GM19455 (cell line): Measurements from ENCODE around the gene ATP8A2.

Experiments used
- ATAC-seq: cut with Tn5 transposase; IDR thresholded peaks from one replicate; pipeline ENCODE4 v1.9.1; 2021; ENCODE audit not compliant: unreplicated experiment

ATP8A2 gene

DNA sequence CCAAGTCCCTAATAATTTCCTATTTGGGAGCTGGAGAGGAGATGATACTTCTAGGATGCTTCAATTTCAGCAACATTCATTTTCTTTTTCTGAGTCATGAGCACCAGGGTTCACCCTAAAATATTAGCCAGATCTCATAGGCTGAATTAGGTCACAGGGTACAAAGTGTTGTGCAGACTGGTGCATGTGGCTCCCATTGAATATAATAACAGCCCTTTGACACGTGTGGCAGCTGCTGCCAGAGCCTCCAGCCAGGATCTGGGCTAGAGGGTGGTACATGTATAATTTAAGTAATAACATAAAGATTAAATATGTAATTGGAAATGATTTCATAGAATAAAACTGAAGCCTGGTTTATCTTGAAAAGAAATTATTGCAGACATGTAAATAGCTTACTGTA is 244.9 kb downstream of the ATP8A2 start:
- ATAC-seq: no peak

DNA sequence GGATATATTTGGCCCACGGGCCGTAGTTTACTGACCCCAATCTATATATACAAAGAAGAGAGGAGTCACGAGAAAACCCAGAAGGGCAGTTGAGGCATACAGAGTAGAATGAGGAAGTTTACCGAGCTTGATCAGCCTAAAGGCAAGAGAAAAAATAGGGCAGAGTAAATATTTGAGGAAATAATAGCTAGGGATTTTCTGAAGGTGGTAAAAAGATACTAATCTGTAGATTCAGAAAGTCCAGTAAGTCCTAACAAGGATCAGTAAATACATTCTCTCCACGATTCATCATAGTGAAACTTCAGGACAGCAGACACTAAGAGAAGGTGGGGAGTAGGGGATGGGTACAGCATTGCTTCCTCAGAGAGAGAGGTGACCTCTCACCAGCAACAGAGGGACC is 248.1 kb downstream of the ATP8A2 start:
- ATAC-seq: no peak

DNA sequence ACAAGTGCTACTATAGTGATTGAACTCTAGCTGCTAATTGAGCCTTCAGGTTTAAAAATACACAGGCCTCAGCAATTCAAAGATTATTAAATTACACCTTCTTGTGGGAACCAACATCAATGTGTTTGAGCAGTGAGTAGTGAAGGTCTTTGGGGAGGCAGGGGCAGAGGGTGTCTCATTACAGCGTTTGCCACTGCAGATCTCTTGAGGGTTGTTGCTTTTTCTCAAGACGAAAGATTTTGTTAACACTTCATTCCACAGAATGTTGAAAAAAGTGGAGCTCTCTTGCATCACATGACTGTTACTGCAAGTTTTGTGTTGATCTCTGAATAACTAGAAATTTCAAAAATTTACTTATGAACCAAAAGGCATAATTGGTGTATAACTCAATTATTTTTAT is 253.6 kb downstream of the ATP8A2 start:
- ATAC-seq: no peak

DNA sequence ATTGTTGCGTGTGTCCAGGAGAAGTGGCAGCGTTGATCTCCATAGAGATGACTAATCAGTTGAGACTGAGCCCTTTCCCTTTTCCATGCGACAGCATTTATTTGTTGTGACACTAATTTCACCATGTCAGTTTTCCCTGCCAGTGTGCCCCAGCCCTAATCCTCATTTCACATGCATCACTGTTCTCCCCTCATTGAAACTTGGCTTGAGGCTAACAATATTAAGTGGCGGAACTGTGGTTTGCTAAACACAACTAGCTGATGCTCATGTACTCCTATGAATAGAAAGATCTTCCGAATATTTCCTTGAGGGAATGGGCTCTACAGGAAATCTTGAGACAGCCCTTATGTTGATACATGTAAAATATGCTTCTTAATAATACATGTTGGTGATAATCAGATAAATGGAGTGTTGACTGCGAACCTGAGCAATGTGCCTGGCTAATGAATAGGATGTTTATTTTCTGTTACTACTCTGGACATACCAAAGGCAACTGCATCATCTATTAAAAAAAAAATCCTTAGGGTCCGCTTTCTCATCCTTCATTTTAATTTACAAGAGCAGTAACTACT is 258.6 kb downstream of the ATP8A2 start:
- ATAC-seq: no peak

DNA sequence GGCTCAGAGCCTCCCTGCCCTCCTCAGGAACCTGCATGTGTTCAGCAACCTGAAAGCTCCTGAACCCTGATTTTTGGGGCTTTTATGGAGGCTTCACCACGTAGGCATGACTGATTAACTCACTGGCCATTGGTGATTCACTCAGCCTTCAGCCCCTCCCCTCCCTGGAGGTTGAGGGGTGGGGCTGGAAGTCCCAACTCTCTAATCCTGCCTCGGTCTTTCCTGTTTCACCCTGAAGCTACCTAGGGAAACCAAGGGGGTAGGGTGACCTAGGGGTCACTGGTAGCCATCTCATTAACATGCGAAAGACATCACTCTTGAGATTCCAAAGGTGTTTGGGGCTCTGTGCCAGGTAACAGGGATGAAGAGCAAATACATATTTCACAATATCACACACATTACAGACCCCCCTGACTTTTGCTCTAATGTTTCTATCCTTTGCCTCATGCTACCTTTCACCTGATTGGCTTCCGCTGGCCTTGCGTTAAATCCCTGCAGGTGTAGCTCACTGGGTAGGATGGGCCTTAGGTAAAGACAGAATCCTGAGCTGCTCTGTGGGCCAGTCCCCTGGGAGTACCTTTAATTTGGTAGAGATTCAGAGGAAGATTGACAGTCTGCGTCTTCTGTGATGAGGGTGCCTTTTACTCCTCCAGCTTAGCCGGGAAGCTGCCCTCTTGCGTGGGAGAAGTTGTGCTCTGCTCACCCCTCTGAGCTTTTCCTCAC is 260.6 kb downstream of the ATP8A2 start:
- no peak for ATAC-seq

DNA sequence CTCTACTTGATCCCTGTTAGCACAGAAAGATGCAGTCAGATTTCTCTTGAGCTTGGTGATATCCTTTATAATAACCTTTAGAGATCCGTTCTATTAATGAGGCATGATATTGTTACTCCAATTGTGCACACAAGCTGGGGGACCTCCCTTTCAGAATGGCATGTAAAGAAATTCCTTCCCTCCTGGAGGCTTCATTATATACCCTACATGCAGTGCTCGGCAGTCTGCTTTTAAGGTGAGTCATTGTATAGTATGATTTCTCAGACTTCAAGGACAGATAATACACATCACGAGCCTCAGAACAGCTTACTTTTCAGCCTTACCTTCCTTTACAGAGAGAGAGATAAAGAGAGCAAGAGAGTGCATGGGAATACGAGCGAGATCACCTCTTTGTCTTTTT is 261.3 kb downstream of the ATP8A2 start:
- ATAC-seq: no peak

DNA sequence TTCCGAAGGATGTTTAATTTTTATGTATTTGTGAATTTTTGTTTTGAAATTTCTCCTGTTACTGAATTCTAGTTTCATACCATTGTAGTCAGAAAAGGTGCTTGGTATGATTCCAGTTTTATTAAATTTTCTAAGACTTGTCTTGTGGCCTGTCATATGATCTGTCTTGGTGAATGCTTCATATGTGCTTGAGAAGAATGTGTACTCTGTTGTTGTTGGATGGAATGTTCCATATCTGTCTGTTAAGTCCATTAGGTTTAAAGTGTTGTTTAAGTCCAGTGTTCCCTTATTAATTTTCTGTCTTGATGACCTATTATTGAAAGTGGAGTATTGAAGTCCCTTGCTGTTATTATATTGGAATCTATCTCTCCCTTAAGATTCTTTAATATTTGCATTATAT is 273.9 kb downstream of the ATP8A2 start:
- ATAC-seq: no peak

DNA sequence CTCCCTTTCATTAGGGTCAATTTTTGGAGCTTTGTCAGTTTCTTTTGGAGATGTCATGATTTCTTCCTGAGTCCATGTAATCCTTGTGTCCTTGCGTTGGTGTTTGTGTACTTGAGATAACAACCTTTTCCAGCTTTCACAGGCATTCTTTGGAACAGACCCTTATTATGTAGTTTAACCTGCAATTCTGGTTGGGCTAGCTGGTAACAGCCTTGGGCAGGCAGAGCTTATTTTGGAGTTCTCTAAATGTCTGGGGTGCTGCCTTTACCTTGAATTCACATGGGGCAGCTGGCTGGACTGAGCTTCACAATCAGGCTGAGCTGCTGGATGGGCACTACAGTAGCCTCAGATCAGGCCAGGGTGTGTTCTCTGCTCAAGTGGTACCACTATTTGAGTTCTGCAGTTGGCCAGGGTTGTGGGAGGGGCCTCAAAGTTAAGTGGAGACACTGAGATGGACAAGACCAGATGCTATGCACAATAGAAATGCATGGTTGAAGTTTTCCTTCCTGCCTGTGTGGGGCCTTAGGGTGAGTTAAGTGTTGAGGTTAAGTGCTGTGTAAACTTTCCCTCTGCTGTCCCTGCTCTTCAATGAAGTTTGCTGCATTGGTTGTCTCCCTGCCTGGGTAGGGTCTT is 277.3 kb downstream of the ATP8A2 start:
- no peak for ATAC-seq

DNA sequence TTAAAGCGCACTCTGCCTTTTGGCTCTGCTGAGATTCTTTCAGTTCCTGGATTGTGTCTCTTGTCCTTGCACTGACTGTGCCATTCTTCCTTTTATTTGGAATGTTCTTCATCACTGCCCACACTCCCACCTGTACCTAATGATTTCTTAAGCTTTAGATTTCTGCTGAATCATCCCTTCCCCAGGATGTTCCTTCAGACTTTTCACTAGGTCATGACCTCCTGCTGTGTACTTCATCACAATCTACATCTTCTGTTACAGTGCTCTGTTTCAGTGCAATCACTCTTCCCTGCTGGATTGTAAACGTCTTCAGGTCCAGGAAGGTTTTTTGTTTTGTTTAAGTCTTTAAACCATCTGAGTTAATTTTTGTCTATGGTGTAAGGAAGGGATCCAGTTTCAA is 281.0 kb downstream of the ATP8A2 start:
- no peak for ATAC-seq

DNA sequence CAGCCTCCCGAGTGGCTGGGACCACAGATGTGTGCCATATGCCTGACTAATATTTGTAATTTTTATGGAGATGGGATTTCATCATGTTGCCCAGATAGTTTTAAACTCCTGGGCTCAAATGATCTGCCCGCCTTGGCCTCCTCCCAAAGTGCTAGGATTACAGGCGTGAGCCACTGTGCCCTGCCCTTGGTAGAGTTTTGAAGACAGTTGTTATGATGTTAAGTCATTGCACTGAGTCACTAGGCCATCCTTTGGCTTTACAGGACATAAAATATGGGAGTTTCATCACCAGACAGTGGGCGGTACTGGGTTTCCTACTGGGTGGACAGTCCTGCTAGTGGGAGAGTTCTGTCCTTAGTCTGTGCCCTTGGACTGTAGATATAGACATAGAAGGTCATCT is 282.5 kb downstream of the ATP8A2 start:
- no peak for ATAC-seq

DNA sequence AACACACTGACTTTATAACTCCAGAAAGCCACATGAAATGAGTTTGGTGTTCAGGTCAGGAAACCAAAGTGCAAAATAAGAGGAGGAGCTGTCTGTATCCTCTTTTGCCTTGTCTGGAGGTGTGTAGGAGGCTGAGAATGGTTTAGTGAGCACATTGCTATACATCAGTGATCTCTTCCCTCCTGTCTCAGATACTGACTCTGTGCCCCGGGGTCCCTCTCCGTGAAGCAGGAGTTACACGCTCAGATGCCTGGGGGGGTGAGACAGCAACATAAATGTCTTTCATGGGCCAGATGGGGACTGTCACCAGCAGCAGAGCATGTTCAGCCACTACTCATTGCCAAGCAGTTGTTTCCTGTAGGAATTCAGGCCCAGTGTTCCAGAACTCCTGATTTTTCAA is 285.4 kb downstream of the ATP8A2 start:
- no peak for ATAC-seq

DNA sequence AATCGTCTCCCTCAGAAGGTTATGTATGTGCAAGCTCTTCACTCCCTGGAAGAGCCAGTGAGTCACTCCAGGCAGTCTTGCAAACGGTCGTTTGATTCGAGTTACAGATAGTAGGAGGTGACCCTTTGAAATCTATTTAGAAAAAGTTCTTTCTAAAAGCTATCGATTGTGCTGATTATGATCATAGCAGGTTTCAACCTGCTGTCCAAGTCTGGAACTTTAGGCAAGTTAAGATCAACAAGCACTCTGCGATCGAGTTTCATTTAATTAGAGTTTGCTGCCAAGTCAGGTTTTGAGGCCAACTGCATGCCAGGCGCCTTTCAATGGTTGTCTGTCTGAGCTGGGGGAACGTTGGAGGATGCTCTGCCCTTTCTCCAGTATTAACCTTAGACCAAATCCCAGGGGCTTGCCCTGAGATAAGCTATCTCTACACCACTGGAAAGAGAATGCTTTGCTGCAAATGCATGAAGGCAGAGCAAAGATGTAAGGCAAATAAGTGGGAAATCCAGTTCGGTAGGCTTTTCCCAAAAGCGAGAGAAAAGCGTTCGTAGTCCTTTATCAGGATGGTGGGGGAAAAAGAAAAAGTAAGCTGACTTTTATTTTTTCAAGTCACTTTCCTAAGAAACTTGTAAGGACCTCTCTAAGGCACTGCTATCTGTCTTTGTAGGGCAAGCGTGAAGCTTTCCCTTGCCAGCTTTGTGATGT is 287.5 kb downstream of the ATP8A2 start:
- ATAC-seq: no peak

DNA sequence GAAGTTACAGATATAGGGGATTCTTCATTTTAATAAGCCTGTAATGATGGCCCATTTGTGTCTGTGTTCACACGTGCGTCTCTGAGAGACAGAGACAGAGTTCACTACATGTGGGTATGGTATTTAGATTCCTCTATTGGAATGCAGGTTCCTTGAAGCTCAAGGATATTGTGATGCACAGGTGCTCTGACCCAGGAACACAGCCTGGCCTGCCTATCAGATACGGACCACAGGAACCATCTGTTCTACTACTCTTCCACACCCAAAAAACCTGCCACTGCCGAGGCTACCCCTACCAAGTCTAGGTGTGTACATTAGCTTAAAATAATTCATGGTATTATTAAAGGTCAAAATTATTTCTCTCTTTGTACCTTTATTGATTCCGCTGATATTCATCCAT is 289.2 kb downstream of the ATP8A2 start:
- ATAC-seq: no peak

DNA sequence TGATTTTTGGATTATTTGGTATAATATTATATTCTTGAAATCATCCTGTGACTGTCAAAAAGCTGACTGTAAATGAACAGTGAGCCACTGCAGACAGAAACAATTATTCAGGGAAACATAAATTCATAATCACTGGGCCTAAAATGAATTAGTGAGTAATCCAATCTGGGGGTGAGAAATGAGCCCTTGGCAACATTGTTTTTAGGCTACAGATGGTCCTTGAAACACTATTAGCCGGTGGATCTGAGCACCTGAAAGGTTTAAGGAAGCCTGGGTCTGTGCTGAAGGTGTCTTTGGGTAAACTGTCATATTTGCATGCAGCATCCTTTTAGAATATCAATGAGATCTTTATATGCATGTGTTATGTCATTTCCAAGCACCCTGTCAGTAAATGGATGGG is 290.7 kb downstream of the ATP8A2 start:
- no peak for ATAC-seq

DNA sequence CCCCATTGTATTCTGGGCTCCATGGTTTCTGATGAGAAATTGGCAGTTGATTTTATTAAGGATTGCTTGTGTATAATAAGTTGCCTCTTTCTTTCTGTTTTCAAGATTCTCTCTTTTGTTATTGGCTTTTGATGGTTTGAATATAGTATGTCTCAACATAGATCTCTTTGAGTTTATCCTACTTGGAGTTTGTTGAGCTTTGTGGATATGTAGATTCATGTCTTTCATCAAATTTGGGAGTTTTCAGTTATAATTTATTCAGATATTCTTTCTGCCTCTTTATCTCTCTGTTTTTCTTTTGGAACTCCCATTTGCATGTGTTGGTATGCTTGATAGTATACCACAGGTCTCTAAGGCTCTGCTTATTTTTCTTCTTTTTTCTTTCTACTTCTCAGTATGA is 296.6 kb downstream of the ATP8A2 start:
- ATAC-seq: no peak

DNA sequence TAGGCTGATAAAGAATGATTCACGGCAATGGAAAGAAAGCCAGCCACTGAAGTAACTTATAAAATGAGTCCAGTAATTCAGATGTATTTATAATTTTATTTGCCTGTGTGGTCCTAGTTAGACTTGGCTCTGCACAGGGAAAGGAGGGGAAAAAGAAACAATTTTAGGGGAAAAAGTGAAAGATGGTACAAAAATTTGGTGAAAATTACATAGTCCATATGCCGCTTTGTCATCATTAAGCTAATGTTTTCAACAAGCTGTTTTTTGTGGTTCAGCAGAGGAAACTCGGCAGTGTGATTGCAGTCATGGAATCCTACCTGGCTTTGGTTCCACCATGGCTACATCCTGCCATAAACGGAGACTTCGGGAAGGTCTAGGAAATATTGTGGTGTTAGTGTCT is 301.9 kb downstream of the ATP8A2 start:
- ATAC-seq: no peak

DNA sequence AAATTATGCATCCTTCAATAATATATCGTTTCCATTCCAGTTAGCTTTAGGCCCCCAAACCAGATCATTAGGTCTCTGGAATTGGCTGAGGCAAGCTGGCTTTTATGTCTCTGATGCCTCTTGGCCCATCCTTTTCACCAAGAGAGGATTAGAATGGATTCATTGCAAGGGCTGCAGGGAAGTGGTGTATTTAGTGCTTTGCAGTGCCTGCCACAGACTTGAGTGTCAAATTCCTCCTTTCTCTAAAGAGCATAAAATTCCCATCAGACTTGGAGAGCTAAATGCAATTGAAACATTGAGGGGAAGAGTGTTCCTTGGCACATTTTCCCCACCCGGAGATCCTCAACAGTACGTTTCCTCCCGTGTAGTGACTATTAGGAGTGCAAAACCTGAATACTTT is 302.6 kb downstream of the ATP8A2 start:
- ATAC-seq: no peak

DNA sequence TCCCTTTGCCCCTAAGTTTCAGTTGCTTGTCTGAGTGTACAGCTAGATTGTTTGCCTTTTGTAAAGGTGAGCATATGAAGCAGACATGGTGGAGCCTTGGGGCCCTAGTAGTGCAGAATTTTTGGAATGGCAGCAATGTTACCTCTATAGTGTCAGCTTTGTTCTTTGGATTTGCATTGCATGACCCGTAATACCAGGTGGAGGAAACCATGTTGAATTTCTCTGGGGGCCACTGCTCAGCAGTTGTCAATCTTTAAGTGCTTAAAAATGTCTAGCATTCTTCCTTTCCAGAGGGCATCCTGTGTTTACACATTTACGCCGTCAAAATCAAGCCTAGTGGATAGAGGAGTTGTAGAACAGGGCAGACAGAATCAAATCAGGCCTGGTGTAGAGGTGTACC is 303.3 kb downstream of the ATP8A2 start:
- ATAC-seq: no peak

DNA sequence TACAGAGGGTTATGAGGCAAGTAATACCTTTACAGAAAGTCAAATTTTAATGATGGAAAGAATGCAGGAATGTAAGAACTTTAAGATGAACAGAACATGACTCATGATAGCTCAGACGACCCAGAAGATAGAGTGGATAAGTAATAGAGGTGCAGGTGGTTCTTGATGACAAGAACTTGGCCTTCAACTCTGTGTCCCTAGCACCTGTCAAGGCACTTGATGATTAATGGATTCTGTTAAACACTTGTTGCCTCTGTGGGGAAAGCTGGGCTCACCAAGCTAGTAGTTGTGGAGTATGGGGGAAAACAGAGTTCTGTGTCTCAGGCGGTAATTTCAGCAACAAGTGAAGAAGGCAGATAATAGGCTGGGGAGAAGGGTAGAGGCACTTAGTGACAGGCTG is 306.2 kb downstream of the ATP8A2 start:
- ATAC-seq: no peak

DNA sequence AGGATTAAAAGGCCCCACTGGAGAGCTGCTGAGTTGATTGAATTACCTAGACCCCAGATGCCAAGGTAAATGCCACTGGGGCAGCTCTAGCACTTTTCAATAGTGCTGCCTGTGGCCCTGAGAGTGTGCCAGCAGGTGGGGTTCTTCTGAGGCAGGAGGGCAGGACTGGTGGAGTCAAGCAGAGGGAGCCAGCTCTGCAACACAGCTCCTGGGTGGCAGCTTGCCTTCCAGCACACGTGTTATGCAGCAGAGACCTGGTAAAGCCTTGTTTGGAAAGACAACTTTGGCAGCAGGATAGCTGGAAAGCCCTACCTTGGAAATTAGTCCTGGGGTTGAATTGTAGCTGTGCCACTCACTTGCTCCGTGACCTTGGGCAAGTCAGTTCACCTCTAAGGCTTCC is 306.6 kb downstream of the ATP8A2 start:
- ATAC-seq: no peak

DNA sequence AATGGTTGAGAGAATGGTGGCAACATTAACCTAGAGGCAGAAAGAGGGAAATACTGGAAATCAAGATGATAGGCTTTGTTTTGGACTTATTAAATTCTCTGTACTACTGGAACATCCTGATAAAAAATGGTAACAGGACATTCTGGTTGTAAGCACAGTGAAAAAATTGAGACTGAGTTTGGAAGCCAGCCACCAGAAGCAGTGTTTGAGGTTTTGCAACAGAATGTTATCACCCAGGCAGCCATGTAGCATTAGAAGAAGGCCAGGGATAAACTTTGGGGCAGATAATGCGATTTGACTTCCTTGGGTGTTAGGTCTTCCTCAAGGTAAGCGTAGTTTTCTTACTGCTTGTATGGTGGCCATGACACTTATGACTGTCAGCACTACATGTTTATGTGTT is 307.4 kb downstream of the ATP8A2 start:
- ATAC-seq: no peak

DNA sequence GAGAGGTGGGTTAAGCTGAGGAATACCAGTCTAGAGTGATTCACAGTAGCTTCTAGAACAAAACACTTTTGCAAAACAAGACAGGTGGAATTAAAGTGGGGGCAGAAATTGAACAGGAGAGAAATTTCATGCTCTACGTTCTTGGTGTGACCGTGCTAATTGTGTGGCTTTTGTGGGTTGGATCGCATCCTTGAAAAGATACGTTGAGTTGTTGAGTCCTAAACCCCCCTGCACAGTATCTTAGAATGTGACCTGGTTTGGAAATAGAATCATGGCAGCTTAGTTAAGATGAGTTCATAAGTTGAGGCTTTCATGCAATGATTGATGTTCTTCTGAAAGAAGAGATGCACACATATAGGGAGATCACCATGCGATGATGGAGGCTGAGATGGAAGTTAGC is 308.2 kb downstream of the ATP8A2 start:
- no peak for ATAC-seq
